ENCODE data around the gene TTI1. TPM values are rescaled to one million over a fixed set of nuclear protein-coding genes. Genes with fewer than 3 reads are reported as not detected.

Gene TTI1
- total RNA-seq, 1 donor from 2014 or later, result 13.4 TPM

DNA sequence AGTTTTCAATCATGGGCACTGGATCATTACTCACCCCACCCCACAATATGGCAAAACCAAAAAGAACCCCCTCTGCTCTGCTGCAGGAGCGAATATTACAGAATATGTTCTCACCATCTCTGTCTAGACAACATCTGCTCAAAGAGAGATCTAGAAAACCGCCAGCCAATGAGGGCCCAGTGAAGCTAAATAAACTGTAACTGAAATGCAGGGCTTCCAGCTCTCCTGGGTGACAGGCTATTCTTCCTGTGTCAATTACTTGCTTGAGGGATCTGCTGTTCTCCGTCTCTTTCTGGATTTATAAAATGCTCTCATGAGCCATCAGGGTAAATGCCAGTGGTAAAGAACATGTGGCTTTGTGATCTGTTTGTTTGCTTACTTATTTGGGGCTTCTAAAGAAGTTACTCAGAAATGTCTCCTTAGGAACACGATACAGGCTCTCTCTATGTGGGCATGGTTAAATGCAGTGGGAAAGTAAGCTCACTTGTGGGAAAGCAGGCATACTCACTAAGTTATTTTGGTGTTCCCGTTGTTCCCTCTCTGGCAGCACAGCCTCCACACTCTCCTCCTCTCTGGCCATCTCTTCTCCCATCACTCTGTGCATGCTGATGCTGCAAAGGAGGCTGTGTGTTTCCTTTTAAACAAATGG, 44.8 kb downstream of the TTI1 start:
- Mint-ChIP-seq H3K9me3 (ENCODE audit: unreplicated experiment) (no peaks in the 10 kb centered on the region), H3K4me3 (ENCODE audit: unreplicated experiment) (no peak overlapping the region), H3K27ac (ENCODE audit: unreplicated experiment) (no peak overlapping the region), H3K36me3 (ENCODE audit: low read depth, unreplicated experiment) (peaks cover 10% of the 10 kb centered on the region), H3K4me1 (ENCODE audit: low read depth, unreplicated experiment) (peaks cover 36% of the 10 kb centered on the region), H3K27me3 (ENCODE audit: low read depth, unreplicated experiment) (no peaks in the 10 kb centered on the region)
- Histone ChIP-seq H2AFZ (ENCODE audit: low read depth, low read length) (no peak overlapping the region), H3K36me3 (ENCODE audit: insufficient read depth, low read length) (no peaks in the 10 kb centered on the region), H3K9ac (ENCODE audit: low read length) (no peak overlapping the region), H3K9me3 (ENCODE audit: insufficient read depth, low read depth, low read length) (no peaks in the 10 kb centered on the region), H4K20me1 (ENCODE audit: insufficient read depth, low read length) (peaks cover 15% of the 10 kb centered on the region), H3K79me2 (ENCODE audit: insufficient read depth, low read length) (no peaks in the 10 kb centered on the region), H3K27me3 (ENCODE audit: insufficient read depth, low read length) (no peaks in the 10 kb centered on the region), H3K4me1 (ENCODE audit: insufficient read depth, low read length) (peaks cover 47% of the 10 kb centered on the region), H3K4me2 (ENCODE audit: low read length) (no peak overlapping the region), H3K4me3 (ENCODE audit: insufficient read depth, low read depth, low read length) (no peak overlapping the region), H3K27ac (ENCODE audit: low read depth, low read length) (no peak overlapping the region)
- no peak for DNase-seq (ENCODE audit: low read depth)
- TF ChIP-seq CTCF (IDR thresholded peaks at IDR 0.05; ENCODE audit: insufficient read depth, low read depth, low read length) (no peak), EZH2 (IDR thresholded peaks at IDR 0.05; ENCODE audit: insufficient read depth, low read length) (no peak)
- no peak for FAIRE-seq

DNA sequence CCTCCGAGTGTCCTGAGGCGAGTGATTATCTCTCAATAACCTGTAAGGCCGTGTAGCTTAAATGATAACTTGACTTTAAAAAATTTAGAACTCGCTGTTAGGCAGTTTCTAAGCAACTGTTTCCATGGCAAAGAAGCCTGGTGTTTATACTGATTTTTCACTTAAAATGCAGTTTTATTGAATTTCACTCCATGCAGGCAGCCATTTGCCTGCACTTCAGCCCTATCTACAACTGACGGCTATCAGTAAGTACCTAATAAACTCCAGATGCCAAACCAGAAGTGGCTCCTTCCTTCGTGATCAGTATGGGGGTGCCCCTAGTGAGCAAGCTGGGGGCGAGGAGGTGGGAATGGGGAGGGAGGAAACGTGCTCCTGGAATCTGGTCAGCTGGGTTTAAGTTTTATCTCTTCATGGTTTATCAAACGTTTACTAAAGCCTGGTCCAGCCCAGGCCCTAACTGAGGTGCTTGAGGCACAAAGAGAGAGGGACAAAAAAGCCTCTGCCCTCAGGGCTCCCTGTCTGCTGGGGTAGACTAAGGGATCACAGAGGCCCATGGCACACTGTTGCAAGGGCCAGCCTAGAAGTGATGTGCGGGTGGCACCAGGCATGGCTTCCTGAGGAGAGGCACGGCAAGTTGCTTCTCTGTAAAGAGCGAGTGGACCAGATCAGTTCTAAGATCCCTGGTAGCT, 45.5 kb downstream of the TTI1 start:
- H3K9ac ChIP-seq (ENCODE audit: low read length), result no peak overlapping the region
- H3K4me3 ChIP-seq (ENCODE audit: insufficient read depth, low read depth, low read length), result no peak overlapping the region
- no peak overlapping the region for H3K27ac ChIP-seq (ENCODE audit: low read depth, low read length)
- DNase-seq (ENCODE audit: low read depth) (no peak), FAIRE-seq (no peak)
- Mint-ChIP-seq H3K36me3 (ENCODE audit: low read depth, unreplicated experiment) (peaks cover 11% of the 10 kb centered on the region), H3K4me1 (ENCODE audit: low read depth, unreplicated experiment) (peaks cover 31% of the 10 kb centered on the region), H3K4me3 (ENCODE audit: unreplicated experiment) (no peak overlapping the region), H3K9me3 (ENCODE audit: unreplicated experiment) (no peaks in the 10 kb centered on the region), H3K27ac (ENCODE audit: unreplicated experiment) (no peak overlapping the region), H3K27me3 (ENCODE audit: low read depth, unreplicated experiment) (no peaks in the 10 kb centered on the region)
- peaks cover 11% of the 10 kb centered on the region for H4K20me1 ChIP-seq (ENCODE audit: insufficient read depth, low read length)
- no peaks in the 10 kb centered on the region for H3K9me3 ChIP-seq (ENCODE audit: insufficient read depth, low read depth, low read length)
- TF ChIP-seq EZH2 (IDR thresholded peaks at IDR 0.05; ENCODE audit: insufficient read depth, low read length) (no peak), CTCF (IDR thresholded peaks at IDR 0.05; ENCODE audit: insufficient read depth, low read depth, low read length) (no peak)
- H3K79me2 ChIP-seq (ENCODE audit: insufficient read depth, low read length), result no peaks in the 10 kb centered on the region
- H3K36me3 ChIP-seq (ENCODE audit: insufficient read depth, low read length), result no peaks in the 10 kb centered on the region
- H3K4me2 ChIP-seq (ENCODE audit: low read length), result no peak overlapping the region
- peaks cover 41% of the 10 kb centered on the region for H3K4me1 ChIP-seq (ENCODE audit: insufficient read depth, low read length)
- H2AFZ ChIP-seq (ENCODE audit: low read depth, low read length), result no peak overlapping the region
- H3K27me3 ChIP-seq (ENCODE audit: insufficient read depth, low read length), result no peaks in the 10 kb centered on the region
